H4 (cell line): Measurements from ENCODE around the gene SS18L1. TPM values are rescaled to one million over a fixed set of nuclear protein-coding genes. Genes with fewer than 3 reads are reported as not detected.

Experiments
- DNase-seq: peaks from one replicate; pipeline ENCODE4 v3.0.0-alpha.2; 2015; ENCODE audit warnings: low spot score
- total RNA-seq: library from RNA; depleted of rRNA; stranded (reverse); fragments of >200 nt; shearing (Covaris generic); gene quantifications from 2 replicates; pipeline ENCODE4 v1.2.3, GENCODE V29; 2014; rRNA removed

Gene SS18L1
- total RNA-seq, 1 experiment from 2014 or later, result 3.3 TPM

DNA sequence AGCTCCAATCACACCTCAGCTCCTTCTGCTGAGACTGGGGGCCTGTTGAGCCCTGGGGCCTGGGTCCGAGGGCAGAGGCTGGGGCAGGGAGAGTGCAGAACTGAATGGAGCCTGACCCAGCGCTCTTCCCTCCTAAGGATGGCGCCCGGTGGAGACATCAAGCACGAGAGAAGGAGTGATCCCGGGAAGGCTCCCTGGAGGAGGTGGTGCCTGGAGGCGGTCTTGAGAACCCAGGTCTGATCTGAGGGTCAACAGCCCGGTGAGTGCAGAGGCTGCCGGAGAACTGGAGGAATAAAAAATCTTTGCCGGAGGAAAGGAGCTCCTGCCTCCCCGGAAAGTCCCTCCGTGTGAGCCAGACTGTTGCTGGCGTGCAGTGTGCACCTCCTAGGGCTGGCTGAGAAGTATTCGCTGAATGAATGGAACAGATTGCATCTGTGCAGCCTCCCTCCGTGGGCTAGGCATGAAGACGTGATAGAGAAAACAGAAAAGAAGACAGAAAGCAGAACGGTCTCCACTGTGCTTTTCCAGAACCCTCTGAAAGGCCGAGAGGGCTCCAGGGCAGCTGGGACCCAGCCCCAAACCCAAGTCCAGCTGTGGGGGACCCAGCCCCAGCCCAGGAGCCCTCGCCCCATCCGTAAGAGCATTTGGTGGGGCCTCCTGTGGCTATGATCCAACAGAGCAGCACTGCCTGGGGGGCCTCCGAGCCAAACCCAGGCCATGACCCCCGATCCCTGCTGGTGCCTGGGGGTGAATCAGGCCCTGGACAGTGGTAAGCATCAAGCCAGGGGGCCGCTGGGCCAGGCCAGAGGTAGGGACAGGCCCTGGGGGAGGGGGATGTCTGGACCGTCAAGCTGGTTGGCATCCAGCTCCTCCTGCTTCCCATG lies 83.4 kb downstream of the SS18L1 start:
- no peak for DNase-seq

- no peak for DNase-seq
Observed at GRCh38 chr20:62227591-62227976, 84.0 kb downstream of the SS18L1 start.

- DNase-seq, result no peak
Observed at GRCh38 chr20:62227977-62228958, 84.7 kb downstream of the SS18L1 start.

- no peak for DNase-seq
Observed at GRCh38 chr20:62228982-62229545, 85.5 kb downstream of the SS18L1 start.

DNA sequence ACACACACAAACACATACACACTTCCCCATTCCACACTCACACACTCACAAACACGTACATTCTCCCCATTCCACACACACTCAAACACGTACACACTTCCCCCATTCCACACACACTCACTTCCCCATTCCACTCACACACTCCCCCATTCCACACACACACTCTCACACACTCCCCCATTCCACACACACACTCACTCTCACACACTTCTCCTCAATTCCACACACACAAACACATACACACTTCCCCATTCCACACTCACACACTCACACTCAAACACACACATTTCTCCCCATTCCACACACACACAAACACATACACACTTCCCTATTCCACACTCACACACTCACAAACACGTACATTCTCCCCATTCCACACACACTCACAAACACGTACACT lies 86.1 kb downstream of the SS18L1 start:
- no peak for DNase-seq

DNA sequence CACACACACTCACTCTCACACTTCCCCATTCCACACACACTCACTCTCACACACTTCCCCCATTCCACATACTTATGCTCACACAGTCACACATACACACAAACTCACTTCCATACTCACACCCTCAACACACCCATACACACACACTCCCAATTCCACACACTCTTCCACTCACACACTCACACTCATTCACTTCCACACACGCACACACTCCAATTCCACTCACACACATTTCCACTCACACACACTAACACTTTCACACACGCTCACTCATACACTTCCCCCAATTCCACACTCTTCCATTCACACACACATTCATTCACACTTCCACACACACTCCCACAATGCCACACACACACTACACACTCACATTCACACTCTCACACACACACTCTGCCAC lies 86.7 kb downstream of the SS18L1 start:
- DNase-seq, result no peak

GRCh38 chr20:62230696-62231095 lies 87.1 kb downstream of the SS18L1 start:
- no peak for DNase-seq

DNA sequence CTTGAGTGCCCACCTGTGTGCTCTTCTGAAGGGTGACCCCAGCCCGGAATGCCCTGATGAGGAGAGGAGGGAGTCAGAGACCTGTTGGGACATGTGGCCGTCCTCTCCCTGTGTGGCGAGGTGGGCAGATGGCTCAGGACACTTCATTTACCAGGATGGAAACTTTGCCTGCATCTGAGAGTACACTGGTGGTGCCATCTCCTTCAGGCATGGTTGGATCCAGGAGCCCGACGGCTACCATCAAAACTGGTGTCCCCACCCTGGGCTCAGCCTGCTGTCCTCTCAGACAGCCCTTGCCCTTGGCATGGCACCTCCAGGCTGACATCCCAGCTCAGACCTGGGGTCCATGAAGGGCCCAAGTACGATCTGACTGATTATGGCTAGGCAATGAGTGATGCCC lies 87.7 kb downstream of the SS18L1 start:
- no peak for DNase-seq

Other genes with a start within 250 kb of the SS18L1 start
- gene TAF4, start 77.9 kb upstream of the SS18L1 start, total RNA-seq, result 2.0 and 4.9 TPM in 2 replicates
- 29.3 and 36.7 TPM in 2 replicates for gene LSM14B, start 21.3 kb upstream of the SS18L1 start, total RNA-seq
- 694 and 771 TPM in 2 replicates for gene PSMA7, start 375 bp upstream of the SS18L1 start, total RNA-seq
- 13.3 and 18.0 TPM in 2 replicates for gene MTG2, start 39.3 kb downstream of the SS18L1 start, total RNA-seq
- gene HRH3, start 76.5 kb downstream of the SS18L1 start, total RNA-seq, result not detected in 2 replicates
- 12.5 and 17.7 TPM in 2 replicates for gene OSBPL2, start 94.8 kb downstream of the SS18L1 start, total RNA-seq
- gene ADRM1, start 159.2 kb downstream of the SS18L1 start, total RNA-seq, result 180 and 203 TPM in 2 replicates
- 4.4 and 4.5 TPM in 2 replicates for gene LAMA5, start 223.5 kb downstream of the SS18L1 start, total RNA-seq
- gene RPS21, start 243.3 kb downstream of the SS18L1 start, total RNA-seq, result 2,095 and 2,204 TPM in 2 replicates